KOPT-K1 (cell line): ENCODE results near the gene ZC2HC1B.

Source experiments
- H3K27ac ChIP-seq: fragments of 200-600 bp; sonication (generic); 2 replicates; pipeline ENCODE4 v1.5.1; 2016; ENCODE audit warnings: antibody characterized with exemption, mild to moderate bottlenecking, low read depth, low read length; ENCODE audit not compliant: poor library complexity, severe bottlenecking
- H3K36me3 ChIP-seq: fragments of 200-600 bp; sonication (generic); 2 replicates; pipeline ENCODE4 v1.5.1; 2017; ENCODE audit warnings: antibody characterized with exemption, mild to moderate bottlenecking, low read length, moderate library complexity; ENCODE audit not compliant: insufficient read depth
- H3K9me3 ChIP-seq: fragments of 200-600 bp; sonication (generic); 2 replicates; pipeline ENCODE4 v1.5.1; 2017; ENCODE audit warnings: antibody characterized with exemption, low read length, mild to moderate bottlenecking; ENCODE audit not compliant: insufficient read depth, poor library complexity, severe bottlenecking

Gene ZC2HC1B

DNA sequence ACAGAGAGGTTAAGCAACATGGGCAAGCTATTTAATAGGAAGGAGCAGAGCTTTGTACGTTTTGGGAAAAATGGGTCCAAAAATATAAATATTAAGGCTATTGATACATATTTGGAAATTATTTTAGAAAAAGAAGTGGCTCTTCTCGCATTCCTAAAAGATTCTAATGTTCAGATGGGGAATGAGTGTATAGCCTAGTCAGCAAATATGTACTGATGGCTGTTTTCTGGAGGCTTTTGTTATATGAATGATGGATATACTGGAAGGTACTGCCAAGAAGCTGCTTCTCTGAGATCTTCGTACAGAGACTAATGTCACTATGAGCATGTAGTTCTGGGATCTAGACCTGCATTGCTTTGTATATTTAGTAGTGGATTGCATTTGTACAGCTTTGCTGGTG, 72.1 kb downstream of the ZC2HC1B start:
- no peaks in the 10 kb centered on the region for H3K36me3 ChIP-seq
- no peak overlapping the region for H3K27ac ChIP-seq
- H3K9me3 ChIP-seq, result no peaks in the 10 kb centered on the region

- no peaks in the 10 kb centered on the region for H3K9me3 ChIP-seq
These were observed 72.7 kb downstream of the ZC2HC1B start for GRCh38 chr6:143936778-143937667.

GRCh38 chr6:143937668-143937970, 73.3 kb downstream of the ZC2HC1B start:
- H3K9me3 ChIP-seq, result no peaks in the 10 kb centered on the region
- no peaks in the 10 kb centered on the region for H3K36me3 ChIP-seq
- no peak overlapping the region for H3K27ac ChIP-seq

More at GRCh38 chr6:143936778-143937667, 72.7 kb downstream of the ZC2HC1B start:
- Histone ChIP-seq H3K27ac (no peak overlapping the region), H3K36me3 (no peaks in the 10 kb centered on the region)

GRCh38 chr6:143939364-143939763, 75.1 kb downstream of the ZC2HC1B start:
- H3K9me3 ChIP-seq, result no peaks in the 10 kb centered on the region
- H3K36me3 ChIP-seq, result no peaks in the 10 kb centered on the region
- H3K27ac ChIP-seq, result no peak overlapping the region

- H3K36me3 ChIP-seq, result no peaks in the 10 kb centered on the region
- no peaks in the 10 kb centered on the region for H3K9me3 ChIP-seq
These were observed 75.8 kb downstream of the ZC2HC1B start for GRCh38 chr6:143940011-143940597.

DNA sequence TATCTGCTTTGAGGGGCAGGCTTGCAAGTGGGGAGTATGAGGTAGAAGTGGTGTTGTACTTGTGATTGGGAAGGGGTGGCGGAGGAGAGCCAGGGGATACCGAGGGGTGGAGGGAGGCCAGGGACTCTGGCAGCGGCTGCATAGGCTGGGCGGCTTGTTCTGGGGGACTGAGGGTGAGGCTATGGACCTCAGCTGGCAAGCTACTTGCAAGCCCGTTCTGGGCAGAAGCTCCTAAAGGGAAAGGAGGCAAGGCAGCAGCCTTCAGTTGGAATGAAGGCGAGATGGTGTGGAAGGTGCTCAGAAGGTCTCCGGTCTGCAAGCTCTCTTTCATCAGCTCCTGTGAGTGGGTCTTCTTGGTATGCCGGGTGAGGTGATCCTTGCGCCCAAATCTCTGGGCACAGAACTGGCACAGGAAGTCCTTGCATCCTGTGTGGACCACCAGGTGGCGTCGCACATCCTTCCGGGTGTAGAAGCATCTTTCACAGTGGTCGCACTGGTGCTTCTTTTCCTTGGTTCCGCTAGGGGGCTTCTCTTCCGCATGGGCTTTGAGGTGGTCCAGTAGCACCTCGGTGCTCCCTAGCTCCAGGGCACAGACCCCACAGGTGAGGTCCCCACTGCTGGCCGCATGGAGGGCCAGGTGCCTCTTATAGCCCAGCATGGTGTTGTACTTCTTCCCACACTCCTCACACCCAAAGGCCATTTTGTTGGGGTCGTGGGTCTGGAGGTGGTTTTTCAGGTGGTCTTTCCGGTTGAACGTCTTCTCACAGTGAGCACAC, 77.8 kb downstream of the ZC2HC1B start:
- Histone ChIP-seq H3K27ac (no peak overlapping the region), H3K36me3 (0 out of 2 replicates have a peak, but pooled peaks cover 1% of the 10 kb centered on the region), H3K9me3 (peaks cover 5% of the 10 kb centered on the region)

More at GRCh38 chr6:143940011-143940597, 75.8 kb downstream of the ZC2HC1B start:
- H3K27ac ChIP-seq, result no peak overlapping the region

- peaks cover 18% of the 10 kb centered on the region for H3K9me3 ChIP-seq
- peaks cover 13% of the 10 kb centered on the region; the same call in 1 of the 2 replicates for H3K36me3 ChIP-seq
- H3K27ac ChIP-seq, result no peak overlapping the region
These were observed 83.9 kb downstream of the ZC2HC1B start for GRCh38 chr6:143948208-143948607.

- peaks cover 13% of the 10 kb centered on the region; the same call in 1 of the 2 replicates for H3K36me3 ChIP-seq
- peaks cover 18% of the 10 kb centered on the region for H3K9me3 ChIP-seq
- no peak overlapping the region for H3K27ac ChIP-seq
These were observed 85.3 kb downstream of the ZC2HC1B start for GRCh38 chr6:143949535-143949934.

DNA sequence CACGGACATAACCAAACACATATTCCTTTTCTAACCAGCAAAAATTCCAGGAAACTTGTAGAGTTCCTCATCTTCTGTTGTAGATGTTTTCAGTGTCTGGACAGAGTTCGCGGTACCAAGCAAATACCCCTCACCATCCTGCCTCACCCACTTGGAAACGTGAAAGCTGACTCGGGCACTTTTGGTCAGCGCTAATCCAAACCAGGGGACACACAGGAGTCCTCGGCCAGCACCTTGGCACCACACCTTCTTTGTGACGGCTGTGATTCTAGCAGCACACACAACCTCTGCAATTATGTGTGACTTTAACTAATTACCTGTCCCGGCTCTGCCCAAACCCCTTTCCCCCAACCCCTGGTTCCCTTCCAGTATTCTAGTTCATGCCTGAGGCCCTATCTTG, 85.7 kb downstream of the ZC2HC1B start:
- H3K9me3 ChIP-seq, result peaks cover 18% of the 10 kb centered on the region
- H3K27ac ChIP-seq, result no peak overlapping the region
- peaks cover 13% of the 10 kb centered on the region; the same call in 1 of the 2 replicates for H3K36me3 ChIP-seq

DNA sequence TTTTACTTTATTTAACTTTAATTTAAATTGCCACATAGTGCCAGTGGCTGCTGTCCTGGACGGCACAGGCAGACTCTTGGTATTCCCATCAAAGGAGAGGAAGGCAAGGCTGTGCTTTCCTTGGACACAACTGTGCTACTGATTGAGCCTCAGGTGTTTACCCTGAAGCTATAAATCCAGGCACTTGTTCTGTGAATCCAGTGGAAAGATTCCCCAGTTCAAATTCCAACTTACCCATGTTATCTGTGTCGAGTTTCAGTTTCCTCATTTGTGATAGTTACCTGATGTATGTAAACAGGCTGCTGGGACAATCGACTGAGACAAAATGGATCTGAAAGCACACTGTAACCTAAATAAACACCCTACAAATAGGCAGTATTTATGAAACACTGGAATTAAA, 86.6 kb downstream of the ZC2HC1B start:
- Histone ChIP-seq H3K27ac (no peak overlapping the region), H3K9me3 (peaks cover 18% of the 10 kb centered on the region), H3K36me3 (peaks cover 13% of the 10 kb centered on the region; the same call in 1 of the 2 replicates)

- Histone ChIP-seq H3K9me3 (peaks cover 11% of the 10 kb centered on the region), H3K27ac (no peak overlapping the region), H3K36me3 (peaks cover 10% of the 10 kb centered on the region; the same call in 1 of the 2 replicates)
These were observed 87.9 kb downstream of the ZC2HC1B start for GRCh38 chr6:143952060-143952778.

GRCh38 chr6:143952947-143953701, 88.8 kb downstream of the ZC2HC1B start:
- peaks cover under 1% of the 10 kb centered on the region; the same call in 1 of the 2 replicates for H3K36me3 ChIP-seq
- H3K27ac ChIP-seq, result no peak overlapping the region
- peaks cover 2% of the 10 kb centered on the region for H3K9me3 ChIP-seq

DNA sequence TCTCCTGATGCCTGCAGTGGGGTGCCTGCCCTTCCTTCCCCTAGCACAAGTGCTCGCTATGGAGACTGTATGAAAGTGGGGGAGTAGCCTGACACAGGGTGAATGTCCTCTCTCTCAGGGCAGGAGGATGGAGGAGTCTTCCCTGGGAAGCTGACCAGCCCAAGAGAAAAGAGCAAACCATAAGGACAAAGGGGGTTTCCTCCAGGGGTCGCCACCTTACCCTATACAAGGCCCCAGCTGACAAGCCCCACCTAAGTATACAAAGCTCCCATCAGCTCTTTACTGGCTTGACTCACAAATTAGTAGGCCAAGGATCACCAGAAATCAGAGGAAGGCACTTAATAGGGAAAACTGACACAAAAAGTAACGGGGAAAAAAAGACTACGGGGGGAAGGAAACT, 89.6 kb downstream of the ZC2HC1B start:
- Histone ChIP-seq H3K27ac (no peak overlapping the region), H3K36me3 (no peaks in the 10 kb centered on the region), H3K9me3 (no peaks in the 10 kb centered on the region)

- Histone ChIP-seq H3K27ac (no peak overlapping the region), H3K36me3 (peaks cover 3% of the 10 kb centered on the region; the same call in 1 of the 2 replicates), H3K9me3 (no peaks in the 10 kb centered on the region)
These were observed 91.7 kb downstream of the ZC2HC1B start for GRCh38 chr6:143955971-143956370.
